ENCODE data around the gene MRPS18A. TPM values are rescaled to one million over a fixed set of nuclear protein-coding genes. Genes with fewer than 3 reads are reported as not detected.

MRPS18A gene
- total and polyA plus RNA-seq, 2 of the 13 experiments (the other 11 are each of a cell fraction or from before 2014, with no cell fraction given): 87.8 to 89.1 TPM

- DNase-seq (ENCODE audit: low spot score) (no peak), FAIRE-seq (no peak), ATAC-seq (no peak)
- no TSS peak for BruUV-seq (replicated peaks)
- Histone ChIP-seq H3K27me3 (ENCODE audit: control insufficient read depth in 1 of 2, insufficient read depth in 2 of 2, low read length in 2 of 2) (no peaks in the 10 kb centered on the region; a peak in 1 of 5 replicates), H3K4me1 (ENCODE audit: insufficient read depth, low read length) (peaks cover 43% of the 10 kb centered on the region), H3K4me2 (ENCODE audit: low read depth, low read length) (no peak overlapping the region), H3K36me3 (replicated peaks in 1 of 2; ENCODE audit: control insufficient read depth in 1 of 2, insufficient read depth in 2 of 2, low read length in 2 of 2) (peaks cover 39 to 68% of the 10 kb centered on the region in 2 experiments), H3K9me3 (ENCODE audit: low read length) (no peaks in the 10 kb centered on the region), H3K4me3 (replicated peaks in 1 of 3; ENCODE audit: insufficient read depth in 1 of 3, low read depth in 2 of 3, low read length in 3 of 3) (no peak overlapping the region), H3K27ac (ENCODE audit: extremely low read length, insufficient read depth, low read length) (no peak overlapping the region), H2AFZ (ENCODE audit: low read length) (no peak overlapping the region), H3K9ac (ENCODE audit: insufficient read depth, low read depth, low read length) (no peak overlapping the region), H4K20me1 (ENCODE audit: insufficient read depth, low read length) (peaks cover 4% of the 10 kb centered on the region; the same call in 1 of the 2 replicates), H3K79me2 (ENCODE audit: insufficient read depth, low read length) (peaks cover 68% of the 10 kb centered on the region)
- POLR2A ChIA-PET: interaction anchor here (1.1 to 1.3 kb wide), 2 partner anchors 10 to 53 kb away, joined by 3 to 6 read pairs; no protein-coding TSS in a partner anchor
- TF ChIP-seq ARID4A (CRISPR knock-in tag; IDR thresholded peaks at IDR 0.05; ENCODE audit: borderline replicate concordance) (no peak), ZNF879 (CRISPR knock-in tag; IDR thresholded peaks at IDR 0.05) (no peak), CEBPZ (IDR thresholded peaks at IDR 0.05; ENCODE audit: low read length) (no peak), ZNF607 (CRISPR knock-in tag; IDR thresholded peaks at IDR 0.05; ENCODE audit: borderline replicate concordance) (no peak), ZNF567 (CRISPR knock-in tag; IDR thresholded peaks at IDR 0.05; ENCODE audit: borderline replicate concordance) (no peak), PRPF4 (IDR thresholded peaks at IDR 0.05; ENCODE audit: low read depth, low read length, poor library complexity, severe bottlenecking) (no peak), ZNF580 (CRISPR knock-in tag; IDR thresholded peaks at IDR 0.05; ENCODE audit: borderline replicate concordance, low read depth) (no peak), ZNF510 (CRISPR knock-in tag; IDR thresholded peaks at IDR 0.05; ENCODE audit: low read depth) (no peak)
- intact Hi-C loops (cut with micrococcal nuclease; ENCODE audit: unreplicated experiment): no loop called here
- in situ Hi-C loops (cut with HindIII; ENCODE audit: extremely low pct_ligation_motif_present, low pct_unique_long_range_greater_than_20kb): no loop called here
- WGBS (ENCODE audit: low lambda C conversion rate): 90% methylated on average over 8 of the region's 8 CpGs
- CTCF ChIA-PET (ENCODE audit: low intra/inter-chr PET ratio, low total read pairs): no interaction called here
Measured at GRCh38 chr6:43682724-43683429, 4.7 kb downstream of the MRPS18A start.

Data from HepG2 (cell line).